ENCODE results near the gene PCDHB1. TPM values are rescaled to one million over a fixed set of nuclear protein-coding genes. Genes with fewer than 3 reads are reported as not detected.
A peak's percentile ranks its signal among the peaks of the same experiment; 100 is the strongest.

The PCDHB1 gene
- total RNA-seq, 1 experiment from 2014 or later, result not detected

DNA sequence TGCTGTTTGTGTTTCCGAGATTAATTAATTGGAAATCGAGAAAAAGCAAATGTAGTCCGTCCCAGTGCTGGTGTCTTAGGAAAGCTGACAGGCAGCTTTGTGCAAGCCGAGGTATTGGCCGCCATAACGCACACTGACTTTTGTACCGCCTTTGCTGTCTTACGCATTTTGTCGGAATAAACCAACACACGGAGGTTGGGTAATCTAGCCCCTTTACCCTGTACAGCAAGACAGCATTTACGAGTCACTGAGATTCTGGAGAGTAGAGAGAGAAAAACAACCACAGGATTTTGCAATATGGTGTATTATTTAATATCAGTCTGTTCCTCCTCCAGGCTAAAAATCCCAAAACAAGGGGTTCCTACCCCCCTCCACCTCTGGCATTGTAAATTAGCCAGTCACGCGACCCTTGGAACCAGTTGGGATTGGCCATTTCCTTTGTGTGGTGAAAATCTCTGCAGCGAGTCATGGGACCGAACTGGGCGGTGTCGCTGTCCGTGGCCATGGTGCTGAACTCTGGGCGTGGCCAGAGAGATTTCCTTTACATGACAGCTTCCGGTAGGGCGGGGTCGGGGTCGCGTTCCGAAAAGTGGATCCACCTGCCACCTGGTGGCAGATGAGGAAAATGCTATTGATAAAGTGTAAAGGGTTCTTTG is 10.3 kb upstream of the PCDHB1 start:
- Histone ChIP-seq H3K9me2 (ENCODE audit: insufficient read depth) (no peaks in the 10 kb centered on the region), H3K9ac (ENCODE audit: low read length) (peak overlapping the region; percentile 45), H2AFZ (ENCODE audit: low read depth, low read length, poor library complexity, severe bottlenecking) (peak overlapping the region; percentile 86), H3K27me3 (ENCODE audit: insufficient read depth, low read length) (no peaks in the 10 kb centered on the region), H3K79me2 (ENCODE audit: insufficient read depth, low read length) (no peaks in the 10 kb centered on the region), H3K4me1 (ENCODE audit: control insufficient read depth in 1 of 2, insufficient read depth in 2 of 2, low read length in 2 of 2) (peaks cover 2 to 10% of the 10 kb centered on the region in 2 experiments; a peak in 2 of 4 replicates), H3K27ac (ENCODE audit: low read depth, low read length) (0 out of 2 replicates have a peak overlapping the region, but pooled peaks have one; percentile 8), H3K9me3 (ENCODE audit: control insufficient read depth in 1 of 2, insufficient read depth in 1 of 2, low read depth in 1 of 2, low read length in 2 of 2) (no peaks in the 10 kb centered on the region), H4K20me1 (ENCODE audit: insufficient read depth) (no peaks in the 10 kb centered on the region), H3K4me2 (ENCODE audit: low read length) (peak overlapping the region; percentile 70), H3K36me3 (ENCODE audit: control insufficient read depth in 1 of 2, insufficient read depth in 2 of 2, low read length in 2 of 2) (no peaks in the 10 kb centered on the region), H3K4me3 (replicated peaks in 1 of 2; ENCODE audit: low read depth in 1 of 2, low read length in 2 of 2) (peak overlapping the region; percentile 55 to 56)
- peak; percentile 93 for DNase-seq (ENCODE audit: low read depth, low spot score)
- POLR2A ChIA-PET, result interaction anchor here (1.4 to 1.8 kb wide), 4 partner anchors 23 to 171 kb away, joined by 4 to 10 read pairs (median 7); partner anchors contain the start of gene PCDHA13
- intact Hi-C loops (cut with micrococcal nuclease), result loop anchor here (1.0 to 2.0 kb wide), 7 partner anchors 36 to 314 kb away; partner anchors contain the start of genes PCDHA10, PCDHA11, PCDHA13 and PCDHA8
- no TSS peak for BruUV-seq (replicated peaks)
- CTCF ChIA-PET, result interaction anchor here (0.8 to 2.3 kb wide), 15 partner anchors 37 to 234 kb away, joined by 3 to 50 read pairs (median 5); partner anchors contain the start of genes PCDHA10, PCDHA11, PCDHA4 and PCDHA5
- peak; percentile 84 for ATAC-seq
- RAD21 ChIA-PET (ENCODE audit: low non-redundant PET in 1 of 2, low total read pairs in 2 of 2, uncharacterized antibody in 2 of 2, unreplicated experiment in 2 of 2), result interaction anchor here (1.0 to 2.4 kb wide), 7 partner anchors 24 to 172 kb away, joined by 3 to 24 read pairs (median 4); partner anchors contain the start of genes PCDHAC1 (in 2 of the 2), PCDHA11 (in 1 of the 2) and PCDHA13 (in 1 of the 2)
- TF ChIP-seq SP1 (IDR thresholded peaks at IDR 0.05; ENCODE audit: low read depth) (peak; percentile 66; the same call in 1 of the 2 replicates), CBX3 (IDR thresholded peaks at IDR 0.05; ENCODE audit: low read depth) (peak; percentile 95), EGR1 (IDR thresholded peaks at IDR 0.05; ENCODE audit: low read depth) (no peak), JUND (IDR thresholded peaks at IDR 0.05) (no peak; the same call in 1 of the 2 replicates), EZH2phosphoT487 (IDR thresholded peaks at IDR 0.05; ENCODE audit: borderline replicate concordance) (no peak), RAD21 (IDR thresholded peaks at IDR 0.05; ENCODE audit: low read depth) (peak; percentile 98), ZNF274 (IDR thresholded peaks at IDR 0.05; ENCODE audit: low read depth, low read length) (no peak), SRF (IDR thresholded peaks at IDR 0.05; ENCODE audit: low read depth) (peak; percentile 21; the same call in 1 of the 2 replicates), YY1 (IDR thresholded peaks at IDR 0.05; ENCODE audit: extremely low read depth, insufficient replicate concordance, low read depth, low read length) (peak; percentile 91), CEBPB (IDR thresholded peaks at IDR 0.05; ENCODE audit: low read depth) (0 out of 2 replicates have a peak, but pooled peaks have one; percentile 17), SIN3A (IDR thresholded peaks at IDR 0.05; ENCODE audit: low read depth) (peak; percentile 79), TCF7L2 (IDR thresholded peaks at IDR 0.05; ENCODE audit: borderline replicate concordance, extremely low read depth, insufficient read depth, insufficient read length) (no peak), POLR2AphosphoS5 (IDR thresholded peaks at IDR 0.05; ENCODE audit: low read depth, low read length) (peak; percentile 78)
- TF ChIP-seq, protein P1, sequence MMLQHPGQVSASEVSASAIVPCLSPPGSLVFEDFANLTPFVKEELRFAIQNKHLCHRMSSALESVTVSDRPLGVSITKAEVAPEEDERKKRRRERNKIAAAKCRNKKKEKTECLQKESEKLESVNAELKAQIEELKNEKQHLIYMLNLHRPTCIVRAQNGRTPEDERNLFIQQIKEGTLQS (IDR thresholded peaks at IDR 0.05), result no peak
- TF ChIP-seq, protein P2, sequence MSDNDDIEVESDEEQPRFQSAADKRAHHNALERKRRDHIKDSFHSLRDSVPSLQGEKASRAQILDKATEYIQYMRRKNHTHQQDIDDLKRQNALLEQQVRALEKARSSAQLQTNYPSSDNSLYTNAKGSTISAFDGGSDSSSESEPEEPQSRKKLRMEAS (IDR thresholded peaks at IDR 0.05), result no peak
- TF ChIP-seq, protein P3, sequence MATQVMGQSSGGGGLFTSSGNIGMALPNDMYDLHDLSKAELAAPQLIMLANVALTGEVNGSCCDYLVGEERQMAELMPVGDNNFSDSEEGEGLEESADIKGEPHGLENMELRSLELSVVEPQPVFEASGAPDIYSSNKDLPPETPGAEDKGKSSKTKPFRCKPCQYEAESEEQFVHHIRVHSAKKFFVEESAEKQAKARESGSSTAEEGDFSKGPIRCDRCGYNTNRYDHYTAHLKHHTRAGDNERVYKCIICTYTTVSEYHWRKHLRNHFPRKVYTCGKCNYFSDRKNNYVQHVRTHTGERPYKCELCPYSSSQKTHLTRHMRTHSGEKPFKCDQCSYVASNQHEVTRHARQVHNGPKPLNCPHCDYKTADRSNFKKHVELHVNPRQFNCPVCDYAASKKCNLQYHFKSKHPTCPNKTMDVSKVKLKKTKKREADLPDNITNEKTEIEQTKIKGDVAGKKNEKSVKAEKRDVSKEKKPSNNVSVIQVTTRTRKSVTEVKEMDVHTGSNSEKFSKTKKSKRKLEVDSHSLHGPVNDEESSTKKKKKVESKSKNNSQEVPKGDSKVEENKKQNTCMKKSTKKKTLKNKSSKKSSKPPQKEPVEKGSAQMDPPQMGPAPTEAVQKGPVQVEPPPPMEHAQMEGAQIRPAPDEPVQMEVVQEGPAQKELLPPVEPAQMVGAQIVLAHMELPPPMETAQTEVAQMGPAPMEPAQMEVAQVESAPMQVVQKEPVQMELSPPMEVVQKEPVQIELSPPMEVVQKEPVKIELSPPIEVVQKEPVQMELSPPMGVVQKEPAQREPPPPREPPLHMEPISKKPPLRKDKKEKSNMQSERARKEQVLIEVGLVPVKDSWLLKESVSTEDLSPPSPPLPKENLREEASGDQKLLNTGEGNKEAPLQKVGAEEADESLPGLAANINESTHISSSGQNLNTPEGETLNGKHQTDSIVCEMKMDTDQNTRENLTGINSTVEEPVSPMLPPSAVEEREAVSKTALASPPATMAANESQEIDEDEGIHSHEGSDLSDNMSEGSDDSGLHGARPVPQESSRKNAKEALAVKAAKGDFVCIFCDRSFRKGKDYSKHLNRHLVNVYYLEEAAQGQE (IDR thresholded peaks at IDR 0.05; ENCODE audit: low read depth), result peak; percentile 97
- TF ChIP-seq, protein P4, sequence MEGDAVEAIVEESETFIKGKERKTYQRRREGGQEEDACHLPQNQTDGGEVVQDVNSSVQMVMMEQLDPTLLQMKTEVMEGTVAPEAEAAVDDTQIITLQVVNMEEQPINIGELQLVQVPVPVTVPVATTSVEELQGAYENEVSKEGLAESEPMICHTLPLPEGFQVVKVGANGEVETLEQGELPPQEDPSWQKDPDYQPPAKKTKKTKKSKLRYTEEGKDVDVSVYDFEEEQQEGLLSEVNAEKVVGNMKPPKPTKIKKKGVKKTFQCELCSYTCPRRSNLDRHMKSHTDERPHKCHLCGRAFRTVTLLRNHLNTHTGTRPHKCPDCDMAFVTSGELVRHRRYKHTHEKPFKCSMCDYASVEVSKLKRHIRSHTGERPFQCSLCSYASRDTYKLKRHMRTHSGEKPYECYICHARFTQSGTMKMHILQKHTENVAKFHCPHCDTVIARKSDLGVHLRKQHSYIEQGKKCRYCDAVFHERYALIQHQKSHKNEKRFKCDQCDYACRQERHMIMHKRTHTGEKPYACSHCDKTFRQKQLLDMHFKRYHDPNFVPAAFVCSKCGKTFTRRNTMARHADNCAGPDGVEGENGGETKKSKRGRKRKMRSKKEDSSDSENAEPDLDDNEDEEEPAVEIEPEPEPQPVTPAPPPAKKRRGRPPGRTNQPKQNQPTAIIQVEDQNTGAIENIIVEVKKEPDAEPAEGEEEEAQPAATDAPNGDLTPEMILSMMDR (IDR thresholded peaks at IDR 0.05 in 2 of 3, conservative IDR thresholded peaks at IDR 0.05 in 1 of 3; ENCODE audit: borderline replicate concordance in 1 of 3, insufficient read depth in 1 of 3, low read depth in 2 of 3, low read length in 2 of 3), result peak; percentile 67 to 94 (median 81)
